Activated naive CD4-positive, alpha-beta T cell treated with anti-CD3 and anti-CD28 coated beads for 36 hours (primary cell): ENCODE measurements around the gene C1QTNF8. TPM values are rescaled to one million over a fixed set of nuclear protein-coding genes. Genes with fewer than 3 reads are reported as not detected.

Experiments used
- CTCF ChIA-PET: fragments of 350-600 bp; sonication (Branson Sonifier 250); formaldehyde crosslinking; loops from one replicate; lab custom pipeline; 2021; ENCODE audit warnings: antibody characterized with exemption; lab: Charles Lee
- DNase-seq: peaks from one replicate; pipeline ENCODE4 v3.0.0-alpha.2; 2020
- H3K27ac Mint-ChIP-seq: one replicate; pipeline ENCODE4 v1.8.0; 2021; ENCODE audit warnings: mild to moderate bottlenecking, mixed read lengths
- H3K27me3 Mint-ChIP-seq: one replicate; pipeline ENCODE4 v1.8.0; 2021; ENCODE audit warnings: low read depth, mixed read lengths
- H3K36me3 Mint-ChIP-seq: one replicate; pipeline ENCODE4 v1.8.0; 2021; ENCODE audit warnings: low read depth, mixed read lengths
- H3K4me1 Mint-ChIP-seq: one replicate; pipeline ENCODE4 v1.8.0; 2021; ENCODE audit warnings: low read depth, mixed read lengths
- H3K4me3 Mint-ChIP-seq: one replicate; pipeline ENCODE4 v1.8.0; 2021; ENCODE audit warnings: mild to moderate bottlenecking, moderate library complexity, mixed read lengths
- H3K9me3 Mint-ChIP-seq: one replicate; pipeline ENCODE4 v1.8.0; 2021; ENCODE audit warnings: mixed read lengths
- intact Hi-C: fragments of 100-400 bp; cut with micrococcal nuclease; formaldehyde crosslinking; loops from one replicate; pipeline ENCODE4 v1.15.1; 2023
- total RNA-seq, 2 experiments: library from RNA; stranded (reverse); gene quantifications; one replicate each; pipeline ENCODE4 v1.2.3, GENCODE V29; 2021

Gene C1QTNF8
- total RNA-seq, 2 experiments from 2014 or later = not detected

DNA sequence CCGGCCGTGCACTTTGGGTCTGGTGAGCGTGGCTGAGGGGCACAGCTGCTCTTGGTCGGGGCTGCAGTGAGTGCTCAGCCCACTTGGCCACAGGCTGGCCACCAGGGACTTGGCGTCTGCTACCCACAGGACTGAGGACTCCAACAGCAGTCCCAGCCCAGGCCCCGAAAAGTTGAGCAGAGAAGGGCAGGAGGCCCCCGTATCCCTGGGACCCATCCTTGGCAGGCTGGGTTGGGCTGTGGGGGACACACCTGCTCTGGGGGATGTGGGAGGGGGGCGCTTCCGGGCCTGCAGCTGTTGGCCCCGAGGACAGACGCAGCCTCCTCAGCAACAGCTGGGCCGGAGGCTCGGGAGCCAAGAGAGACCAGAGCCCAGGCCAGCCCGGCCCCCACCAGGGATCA is 42.9 kb downstream of the C1QTNF8 start:
- no peaks in the 10 kb centered on the region for H3K4me1 Mint-ChIP-seq
- H3K27ac Mint-ChIP-seq = no peak overlapping the region
- no peaks in the 10 kb centered on the region for H3K9me3 Mint-ChIP-seq
- CTCF ChIA-PET = interaction anchor here (0.5 kb wide), 1 partner anchor 216 kb away, joined by 3 read pairs; no protein-coding TSS in a partner anchor
- no peaks in the 10 kb centered on the region for H3K36me3 Mint-ChIP-seq
- no peaks in the 10 kb centered on the region for H3K27me3 Mint-ChIP-seq
- intact Hi-C loops = no loop called here
- DNase-seq = no peak
- no peak overlapping the region for H3K4me3 Mint-ChIP-seq

DNA sequence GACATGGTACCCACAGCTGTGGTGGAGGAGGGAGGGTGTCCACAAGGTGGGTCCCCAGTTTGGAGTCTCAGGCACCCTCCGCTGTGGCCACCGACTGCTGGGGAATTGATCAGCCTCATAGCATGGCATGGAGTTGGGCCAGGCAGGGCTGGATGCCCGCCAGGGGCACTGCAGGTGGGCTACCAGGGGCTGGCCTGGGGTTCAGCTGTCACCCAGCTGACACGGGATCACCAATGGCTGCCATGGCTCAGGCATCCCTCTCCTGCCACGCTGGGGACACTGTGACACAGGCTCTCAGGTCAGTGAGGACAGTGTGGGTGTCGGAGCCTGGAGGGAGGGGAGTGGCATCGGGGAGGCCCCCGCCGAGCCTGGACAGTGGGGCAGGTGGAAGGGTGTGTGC is 43.3 kb downstream of the C1QTNF8 start:
- Mint-ChIP-seq H3K36me3 (no peaks in the 10 kb centered on the region), H3K9me3 (no peaks in the 10 kb centered on the region), H3K27me3 (no peaks in the 10 kb centered on the region), H3K27ac (no peak overlapping the region), H3K4me1 (no peaks in the 10 kb centered on the region), H3K4me3 (no peak overlapping the region)
- no peak for DNase-seq
- CTCF ChIA-PET = interaction anchor here (0.5 kb wide), 1 partner anchor 216 kb away, joined by 3 read pairs; no protein-coding TSS in a partner anchor
- intact Hi-C loops = no loop called here

DNA sequence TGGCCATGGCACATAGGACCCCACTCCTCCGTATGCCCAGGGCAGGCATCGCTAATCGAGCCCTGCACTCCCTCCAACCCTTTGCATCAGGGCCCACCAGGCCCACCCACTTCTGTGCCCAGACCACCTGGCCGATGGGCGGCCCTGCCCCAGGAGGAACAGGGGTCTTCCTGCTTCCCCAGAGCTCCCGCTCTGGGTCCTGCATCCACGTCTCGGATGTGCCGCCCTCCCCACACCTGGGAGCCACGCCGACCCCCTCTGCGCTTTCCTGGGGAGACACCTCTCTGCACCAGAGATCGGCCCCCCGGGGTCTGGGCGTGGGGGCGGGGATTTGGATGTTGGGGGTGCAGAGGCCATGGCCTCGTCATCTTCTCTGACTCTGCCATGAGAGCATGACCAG is 44.6 kb downstream of the C1QTNF8 start:
- H3K9me3 Mint-ChIP-seq = no peaks in the 10 kb centered on the region
- no peaks in the 10 kb centered on the region for H3K4me1 Mint-ChIP-seq
- DNase-seq = no peak
- CTCF ChIA-PET = interaction anchor here (0.6 kb wide), 1 partner anchor 10 kb away, joined by 3 read pairs; no protein-coding TSS in a partner anchor
- H3K27ac Mint-ChIP-seq = no peak overlapping the region
- no peak overlapping the region for H3K4me3 Mint-ChIP-seq
- intact Hi-C loops = no loop called here
- H3K27me3 Mint-ChIP-seq = no peaks in the 10 kb centered on the region
- H3K36me3 Mint-ChIP-seq = no peaks in the 10 kb centered on the region

DNA sequence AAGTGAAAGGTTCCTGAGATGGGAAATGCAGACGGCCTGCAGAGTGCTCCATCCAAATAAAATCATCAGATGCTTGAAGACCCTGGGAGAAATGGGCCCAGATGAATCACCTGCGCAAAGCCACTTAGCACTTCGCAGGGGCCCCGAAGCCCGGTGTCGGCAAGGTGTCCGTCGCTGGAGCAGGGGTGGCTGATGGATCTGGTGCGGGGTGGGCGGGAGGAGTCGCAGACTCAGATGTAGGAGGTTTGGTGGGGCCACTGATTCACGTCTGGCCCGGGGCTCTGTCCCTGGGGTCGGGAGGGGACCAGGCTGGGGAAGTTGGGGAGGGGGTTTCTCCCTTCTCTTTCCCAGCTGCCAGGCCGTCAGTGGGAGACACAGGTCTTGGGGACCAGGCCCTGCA is 45.1 kb downstream of the C1QTNF8 start:
- intact Hi-C loops = no loop called here
- Mint-ChIP-seq H3K27ac (no peak overlapping the region), H3K9me3 (no peaks in the 10 kb centered on the region), H3K4me3 (no peak overlapping the region), H3K36me3 (no peaks in the 10 kb centered on the region), H3K27me3 (no peaks in the 10 kb centered on the region), H3K4me1 (no peaks in the 10 kb centered on the region)
- DNase-seq = no peak
- CTCF ChIA-PET = interaction anchor here (1.0 kb wide), 1 partner anchor 53 kb away, joined by 3 read pairs; no protein-coding TSS in a partner anchor

DNA sequence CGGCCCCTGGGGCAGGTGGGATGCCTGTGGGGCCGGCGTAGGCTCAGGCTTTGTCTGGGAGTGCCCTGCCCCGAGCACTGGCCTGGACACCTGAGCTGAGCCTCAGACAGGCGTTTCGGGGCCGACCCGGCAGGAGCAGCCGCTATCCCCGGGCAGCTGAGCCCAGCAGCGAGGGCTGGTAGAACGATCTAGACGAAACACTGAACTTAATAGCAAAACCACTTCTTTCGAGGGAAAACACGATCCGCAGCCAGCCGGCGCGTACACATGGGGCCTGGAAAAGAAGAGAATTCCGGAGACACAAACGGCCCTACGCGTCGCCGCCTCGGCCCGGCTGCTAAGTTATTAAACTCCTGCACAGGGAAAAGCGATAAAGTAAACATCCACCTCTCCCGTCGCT is 45.5 kb downstream of the C1QTNF8 start:
- intact Hi-C loops = no loop called here
- Mint-ChIP-seq H3K27ac (no peak overlapping the region), H3K9me3 (no peaks in the 10 kb centered on the region), H3K36me3 (no peaks in the 10 kb centered on the region), H3K4me1 (no peaks in the 10 kb centered on the region), H3K4me3 (no peak overlapping the region), H3K27me3 (no peaks in the 10 kb centered on the region)
- CTCF ChIA-PET = interaction anchor here (0.7 to 1.0 kb wide), 2 partner anchors 53 to 247 kb away, joined by 3 to 4 read pairs; no protein-coding TSS in a partner anchor
- DNase-seq = no peak

DNA sequence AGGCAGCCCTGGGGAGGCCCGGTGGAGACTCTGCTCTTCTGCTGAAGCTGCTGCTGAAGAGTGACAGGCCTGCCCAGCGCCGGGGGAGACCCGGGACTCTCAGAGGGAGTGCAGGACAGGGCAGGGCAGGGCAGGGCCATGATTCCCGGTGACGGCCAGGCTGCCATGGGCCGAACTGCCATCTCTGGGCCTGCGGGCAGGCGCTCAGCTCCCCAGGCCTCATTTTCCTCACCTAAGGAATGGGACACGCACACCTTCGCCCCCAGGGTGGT is 46.1 kb downstream of the C1QTNF8 start:
- H3K4me1 Mint-ChIP-seq = no peaks in the 10 kb centered on the region
- no peak overlapping the region for H3K4me3 Mint-ChIP-seq
- H3K27ac Mint-ChIP-seq = no peak overlapping the region
- intact Hi-C loops = no loop called here
- H3K27me3 Mint-ChIP-seq = no peaks in the 10 kb centered on the region
- no peaks in the 10 kb centered on the region for H3K9me3 Mint-ChIP-seq
- DNase-seq = no peak
- CTCF ChIA-PET = interaction anchor here (0.6 to 1.0 kb wide), 3 partner anchors 10 to 246 kb away, joined by 3 to 4 read pairs (median 3); no protein-coding TSS in a partner anchor
- H3K36me3 Mint-ChIP-seq = no peaks in the 10 kb centered on the region

DNA sequence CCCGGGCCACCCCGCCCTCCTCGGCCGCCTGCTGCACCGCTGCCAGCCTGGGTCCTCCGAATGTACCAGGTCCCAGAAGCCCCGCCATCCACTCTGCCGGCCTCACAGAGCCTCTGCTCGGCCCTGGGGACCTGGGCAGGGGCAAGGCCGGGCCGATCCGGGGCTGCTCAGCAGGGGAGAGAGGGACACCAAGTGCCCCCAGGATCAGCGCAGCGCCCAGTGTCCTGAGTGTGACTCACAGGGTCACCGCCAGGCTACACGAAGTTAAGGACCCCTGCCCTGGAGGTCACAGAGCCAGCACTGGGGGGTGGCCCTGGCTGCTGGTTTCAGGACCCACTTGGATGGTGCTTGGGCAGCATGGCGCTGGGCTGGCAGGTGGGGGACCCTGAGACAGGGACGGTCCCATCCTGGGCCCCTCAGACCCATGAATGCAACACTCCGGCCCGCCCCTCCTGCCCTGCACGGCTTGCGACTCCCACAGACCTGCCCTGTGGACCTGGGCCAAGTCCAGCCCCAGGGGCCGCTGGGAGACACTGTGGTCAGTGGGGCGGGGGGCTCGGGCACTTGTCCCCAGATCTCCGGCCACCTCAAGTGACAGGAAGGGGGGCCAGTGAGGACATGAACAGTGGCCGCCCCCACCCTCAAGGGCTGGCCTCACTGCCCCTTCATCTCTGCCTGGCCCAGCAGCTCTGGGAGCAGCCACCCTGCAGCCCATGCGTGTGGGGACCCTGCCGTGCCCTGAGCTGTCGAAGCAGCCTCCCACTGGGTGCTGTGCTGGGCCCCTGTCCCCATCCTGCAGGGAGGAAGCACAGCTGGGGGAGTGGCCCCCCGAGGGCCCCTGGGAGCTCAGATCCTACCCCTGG is 46.7 kb downstream of the C1QTNF8 start:
- Mint-ChIP-seq H3K9me3 (no peaks in the 10 kb centered on the region), H3K4me3 (no peak overlapping the region), H3K27ac (no peak overlapping the region), H3K4me1 (no peaks in the 10 kb centered on the region), H3K27me3 (no peaks in the 10 kb centered on the region), H3K36me3 (no peaks in the 10 kb centered on the region)
- no peak for DNase-seq
- CTCF ChIA-PET = interaction anchor here (0.6 kb wide), 1 partner anchor 11 kb away, joined by 3 read pairs; no protein-coding TSS in a partner anchor
- intact Hi-C loops = no loop called here

DNA sequence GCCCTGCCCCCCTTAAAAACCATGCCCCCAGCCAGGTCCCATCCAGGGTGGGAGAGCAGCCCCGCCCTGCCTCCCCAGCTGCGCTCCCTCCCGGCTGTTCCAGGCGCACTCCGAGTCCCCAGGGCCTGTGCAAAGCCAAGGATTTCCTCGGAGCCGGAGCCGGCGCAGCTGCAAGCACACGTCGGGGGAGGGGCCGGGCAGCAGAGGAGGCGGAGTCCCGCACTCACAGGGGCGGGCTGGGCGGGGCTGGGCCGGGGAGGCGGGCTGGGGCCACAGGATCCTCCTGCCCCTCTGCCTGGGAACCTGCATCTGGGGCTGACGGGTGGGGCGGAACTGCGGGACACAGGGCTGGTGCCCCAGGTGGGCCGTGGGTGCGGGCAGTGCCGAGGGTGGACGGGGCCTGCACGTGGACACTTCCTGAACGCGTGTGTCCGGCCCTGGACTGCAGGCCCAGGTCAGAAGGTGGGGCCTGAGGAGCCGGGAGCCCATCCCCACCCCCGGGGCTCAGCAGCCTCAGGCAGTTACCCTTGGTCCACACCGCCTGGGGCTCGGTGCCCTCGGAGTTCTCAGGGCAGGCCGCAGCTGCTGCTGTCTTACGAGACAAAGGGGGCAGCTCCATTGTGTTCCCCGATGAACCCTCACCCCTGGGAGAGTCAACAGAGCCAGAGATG is 47.5 kb downstream of the C1QTNF8 start:
- H3K4me1 Mint-ChIP-seq = no peaks in the 10 kb centered on the region
- no peaks in the 10 kb centered on the region for H3K9me3 Mint-ChIP-seq
- no peak overlapping the region for H3K4me3 Mint-ChIP-seq
- intact Hi-C loops = no loop called here
- no peaks in the 10 kb centered on the region for H3K27me3 Mint-ChIP-seq
- CTCF ChIA-PET = interaction anchor here (1.6 kb wide), 1 partner anchor 7 kb away, joined by 5 read pairs; no protein-coding TSS in a partner anchor
- no peaks in the 10 kb centered on the region for H3K36me3 Mint-ChIP-seq
- peak; percentile 22 for DNase-seq
- H3K27ac Mint-ChIP-seq = no peak overlapping the region

DNA sequence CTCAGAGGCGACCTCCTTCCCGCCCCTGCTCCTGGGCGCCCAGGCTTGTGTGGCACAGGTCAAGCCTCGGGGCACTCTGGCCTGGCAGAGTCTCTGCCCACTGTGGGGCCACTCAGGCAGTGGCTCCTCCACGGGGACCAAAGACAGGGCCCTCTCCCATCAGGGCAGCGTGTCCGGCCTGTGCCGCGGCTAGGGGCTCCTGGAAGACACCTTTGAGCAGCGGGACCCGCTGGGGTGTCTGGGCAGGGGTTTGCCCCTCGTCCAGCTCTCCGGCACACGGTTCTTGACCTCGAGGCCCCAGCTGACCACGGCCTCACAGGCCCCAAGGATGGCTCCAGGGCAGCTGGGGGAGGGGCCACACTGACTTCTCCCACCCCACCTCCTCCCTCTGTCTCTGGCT is 48.2 kb downstream of the C1QTNF8 start:
- Mint-ChIP-seq H3K9me3 (no peaks in the 10 kb centered on the region), H3K4me1 (no peaks in the 10 kb centered on the region), H3K36me3 (no peaks in the 10 kb centered on the region), H3K27ac (no peak overlapping the region), H3K27me3 (no peaks in the 10 kb centered on the region), H3K4me3 (no peak overlapping the region)
- DNase-seq = no peak
- intact Hi-C loops = no loop called here
- CTCF ChIA-PET = interaction anchor here (0.6 to 1.6 kb wide), 2 partner anchors 8 to 120 kb away, joined by 3 to 5 read pairs; no protein-coding TSS in a partner anchor

DNA sequence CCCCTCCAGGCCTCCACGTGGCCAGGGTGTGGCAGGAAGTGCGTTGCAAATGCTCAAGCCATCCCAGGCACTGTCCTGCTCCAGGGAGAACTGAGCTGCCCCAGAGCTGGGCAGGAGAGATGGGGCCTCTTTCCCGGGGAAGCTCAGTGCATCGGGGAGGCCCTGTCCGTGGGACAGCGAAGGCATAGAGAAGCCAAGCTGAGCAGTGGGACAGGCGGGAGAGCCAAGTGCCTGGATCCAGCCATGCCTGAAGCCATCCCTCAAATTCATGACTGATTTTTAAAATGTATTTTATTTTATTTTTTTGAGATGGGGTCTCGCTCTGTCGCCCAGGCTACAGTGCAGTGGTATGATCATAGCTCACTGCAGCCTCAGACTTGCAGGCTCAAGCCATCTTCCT is 48.9 kb downstream of the C1QTNF8 start:
- peaks cover 3% of the 10 kb centered on the region for H3K27me3 Mint-ChIP-seq
- no peak overlapping the region for H3K27ac Mint-ChIP-seq
- H3K4me1 Mint-ChIP-seq = no peaks in the 10 kb centered on the region
- H3K9me3 Mint-ChIP-seq = no peaks in the 10 kb centered on the region
- CTCF ChIA-PET = interaction anchor here (1.6 kb wide), 1 partner anchor 9 kb away, joined by 5 read pairs; no protein-coding TSS in a partner anchor
- no peaks in the 10 kb centered on the region for H3K36me3 Mint-ChIP-seq
- no peak for DNase-seq
- H3K4me3 Mint-ChIP-seq = no peak overlapping the region
- intact Hi-C loops = no loop called here

DNA sequence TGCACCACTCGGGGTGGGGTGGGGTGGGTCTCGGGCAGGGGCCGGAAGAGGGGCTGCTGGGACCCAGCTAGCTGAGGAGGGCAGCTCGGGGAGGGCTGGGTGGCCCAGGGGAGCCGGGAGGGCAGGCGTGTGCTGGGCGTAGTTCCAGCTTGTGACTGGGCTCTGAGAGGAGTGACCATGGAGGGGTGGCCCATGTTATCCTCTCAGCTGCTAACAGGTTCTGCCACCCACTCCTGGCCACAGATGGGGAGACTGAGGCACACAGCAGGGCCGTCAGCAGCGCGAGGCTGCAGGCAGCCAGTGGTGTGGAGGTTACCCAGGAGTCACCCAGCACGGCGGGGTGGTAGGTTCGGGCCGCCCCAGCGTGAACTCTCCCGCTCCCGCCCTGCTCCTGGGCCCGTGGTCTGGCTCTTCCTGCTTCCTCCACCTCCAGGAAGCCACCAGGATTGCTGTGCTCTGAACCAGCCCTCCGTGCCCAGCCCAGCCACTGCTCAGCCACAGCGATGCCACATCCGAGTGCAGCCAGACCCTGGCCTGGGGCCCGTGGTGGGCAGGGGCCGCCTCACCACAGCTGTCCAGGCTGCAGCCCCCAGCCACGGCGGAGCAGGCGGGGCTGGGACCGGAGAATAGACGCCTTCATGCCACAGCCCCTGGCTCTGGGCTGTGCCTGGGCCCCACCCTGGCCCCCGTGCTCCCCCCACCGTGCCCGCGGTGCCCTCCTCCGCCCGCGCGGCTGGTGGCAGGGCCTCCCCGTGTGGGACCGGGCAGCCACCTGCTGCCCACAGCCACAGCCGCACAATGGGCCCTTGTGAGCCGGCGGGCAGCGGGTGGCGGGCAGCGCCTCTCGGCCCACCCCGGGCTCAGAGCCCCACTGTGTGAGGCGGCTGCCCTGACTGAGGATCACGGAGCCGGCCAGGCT is 49.8 kb downstream of the C1QTNF8 start:
- intact Hi-C loops = no loop called here
- CTCF ChIA-PET = interaction anchor here (0.7 kb wide), 1 partner anchor 11 kb away, joined by 3 read pairs; no protein-coding TSS in a partner anchor
- Mint-ChIP-seq H3K9me3 (no peaks in the 10 kb centered on the region), H3K27me3 (peaks cover 4% of the 10 kb centered on the region), H3K27ac (no peak overlapping the region), H3K4me3 (no peak overlapping the region), H3K36me3 (no peaks in the 10 kb centered on the region), H3K4me1 (no peaks in the 10 kb centered on the region)
- DNase-seq = no peak
